ENCODE measurements around the gene TMEM235.

Gene TMEM235

DNA sequence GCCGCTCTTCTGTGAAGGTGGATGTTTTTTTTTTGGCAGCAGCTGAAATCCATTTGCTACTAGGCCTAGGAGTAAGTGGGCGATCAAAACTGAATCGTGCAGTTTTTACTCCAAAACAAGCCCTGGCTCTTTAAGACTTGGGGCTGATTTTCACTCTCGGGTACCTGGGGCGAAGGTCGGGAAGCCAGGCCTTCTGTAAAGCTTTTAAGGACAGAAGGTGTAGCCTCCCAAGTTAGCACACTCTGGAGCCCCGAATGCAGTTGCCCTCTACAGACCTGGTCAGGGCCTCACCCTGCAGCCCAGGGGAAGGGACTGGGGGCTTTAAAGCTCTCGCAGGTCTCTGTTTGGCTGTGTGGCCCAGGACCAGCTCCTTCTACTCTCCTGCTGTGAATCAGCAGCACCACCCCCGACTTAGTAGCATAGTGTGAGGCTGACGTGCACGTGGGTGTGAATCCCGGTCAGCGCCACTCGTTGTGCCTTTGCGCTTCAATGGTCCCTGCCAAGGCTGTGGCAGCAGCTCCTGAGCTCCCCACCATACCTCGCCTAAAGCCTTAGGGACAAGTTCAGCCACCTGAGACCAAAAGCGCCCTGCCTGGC, 49.9 kb downstream of the TMEM235 start:
- H3K79me2 ChIP-seq (ENCODE audit: low read length): no peaks in the 10 kb centered on the region
- H3K4me2 ChIP-seq (ENCODE audit: low read length): no peak overlapping the region
- no peak overlapping the region for H3K4me3 ChIP-seq (ENCODE audit: low read length)
- no peak overlapping the region for H2AFZ ChIP-seq (ENCODE audit: low read depth, low read length)
- H3K36me3 ChIP-seq (replicated peaks; ENCODE audit: low read depth, low read length): no peaks in the 10 kb centered on the region
- no peaks in the 10 kb centered on the region for H3K9me3 ChIP-seq (ENCODE audit: insufficient read depth, low read length)
- H3K27me3 ChIP-seq (ENCODE audit: low read depth, low read length): peaks cover 35% of the 10 kb centered on the region
- H3K9ac ChIP-seq (ENCODE audit: low read length): no peak overlapping the region
- no peak overlapping the region for H3K27ac ChIP-seq (ENCODE audit: low read length)
- TF ChIP-seq EZH2phosphoT487 (IDR thresholded peaks at IDR 0.05; ENCODE audit: low read depth) (no peak), CTCF (IDR thresholded peaks at IDR 0.05; ENCODE audit: low read depth, low read length) (no peak)
- H4K20me1 ChIP-seq (ENCODE audit: insufficient read depth, low read length): no peaks in the 10 kb centered on the region
- peaks cover 24% of the 10 kb centered on the region for H3K4me1 ChIP-seq (ENCODE audit: low read length)

DNA sequence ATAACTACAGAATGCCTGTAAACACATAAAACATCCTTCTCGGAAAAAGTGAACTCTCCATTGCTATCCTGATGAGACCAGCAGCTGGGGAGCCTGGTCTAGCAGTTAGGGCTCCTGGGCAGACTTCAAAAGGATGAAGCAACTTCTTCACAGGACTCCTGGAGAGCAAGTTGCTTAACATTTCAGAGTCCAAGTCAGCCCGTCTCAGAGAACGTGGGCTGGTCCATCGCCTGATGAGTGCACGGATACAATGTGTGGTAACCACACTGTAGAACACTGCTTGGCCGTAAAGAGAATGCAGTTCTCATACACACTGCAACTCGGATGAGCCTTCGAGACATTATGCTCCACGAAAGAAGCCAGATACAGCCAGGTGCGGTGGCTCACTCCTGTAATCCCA, 52.7 kb downstream of the TMEM235 start:
- Histone ChIP-seq H3K4me2 (ENCODE audit: low read length) (no peak overlapping the region), H3K4me3 (ENCODE audit: low read length) (no peak overlapping the region), H3K79me2 (ENCODE audit: low read length) (no peaks in the 10 kb centered on the region), H3K27me3 (ENCODE audit: low read depth, low read length) (peaks cover 21% of the 10 kb centered on the region), H2AFZ (ENCODE audit: low read depth, low read length) (no peak overlapping the region), H3K27ac (ENCODE audit: low read length) (no peak overlapping the region), H3K9ac (ENCODE audit: low read length) (no peak overlapping the region), H3K4me1 (ENCODE audit: low read length) (peaks cover 4% of the 10 kb centered on the region; the same call in 1 of the 2 replicates), H3K36me3 (replicated peaks; ENCODE audit: low read depth, low read length) (no peaks in the 10 kb centered on the region), H4K20me1 (ENCODE audit: insufficient read depth, low read length) (no peaks in the 10 kb centered on the region), H3K9me3 (ENCODE audit: insufficient read depth, low read length) (no peaks in the 10 kb centered on the region)
- TF ChIP-seq EZH2phosphoT487 (IDR thresholded peaks at IDR 0.05; ENCODE audit: low read depth): no peak
- no peak for TF ChIP-seq CTCF (IDR thresholded peaks at IDR 0.05; ENCODE audit: low read depth, low read length)

DNA sequence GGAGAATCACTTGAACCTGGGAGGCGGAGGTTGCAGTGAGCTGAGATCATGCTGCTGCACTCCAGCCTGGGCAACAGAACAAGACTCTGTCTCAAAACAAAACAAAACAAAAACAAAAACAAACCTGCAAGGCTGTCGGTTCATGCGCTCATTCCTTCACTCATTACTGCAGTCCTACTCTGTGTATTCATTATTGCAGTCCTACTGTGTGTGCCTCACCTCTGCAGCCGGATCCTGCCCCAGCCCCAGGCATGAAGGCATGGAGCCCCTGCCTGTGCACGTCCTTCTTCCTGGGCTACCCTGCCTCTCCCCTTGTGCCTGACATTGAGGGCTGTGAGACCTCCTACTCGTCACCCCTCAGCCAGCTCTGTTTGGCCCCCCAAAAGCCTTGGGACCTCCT, 57.6 kb downstream of the TMEM235 start:
- H3K79me2 ChIP-seq (ENCODE audit: low read length): no peaks in the 10 kb centered on the region
- H3K9me3 ChIP-seq (ENCODE audit: insufficient read depth, low read length): no peaks in the 10 kb centered on the region
- H3K27ac ChIP-seq (ENCODE audit: low read length): no peak overlapping the region
- peaks cover 11% of the 10 kb centered on the region for H3K4me1 ChIP-seq (ENCODE audit: low read length)
- H3K4me2 ChIP-seq (ENCODE audit: low read length): peak overlapping the region; percentile 48
- no peak overlapping the region for H2AFZ ChIP-seq (ENCODE audit: low read depth, low read length)
- no peak overlapping the region; the same call in 1 of the 2 replicates for H3K4me3 ChIP-seq (ENCODE audit: low read length)
- H3K27me3 ChIP-seq (ENCODE audit: low read depth, low read length): peaks cover 9% of the 10 kb centered on the region
- H3K9ac ChIP-seq (ENCODE audit: low read length): no peak overlapping the region
- no peaks in the 10 kb centered on the region for H4K20me1 ChIP-seq (ENCODE audit: insufficient read depth, low read length)
- no peaks in the 10 kb centered on the region for H3K36me3 ChIP-seq (replicated peaks; ENCODE audit: low read depth, low read length)
- no peak for TF ChIP-seq CTCF (IDR thresholded peaks at IDR 0.05; ENCODE audit: low read depth, low read length)
- no peak for TF ChIP-seq EZH2phosphoT487 (IDR thresholded peaks at IDR 0.05; ENCODE audit: low read depth)

GRCh38 chr17:78289802-78290363, 58.5 kb downstream of the TMEM235 start:
- no peak for TF ChIP-seq EZH2phosphoT487 (IDR thresholded peaks at IDR 0.05; ENCODE audit: low read depth)
- TF ChIP-seq CTCF (IDR thresholded peaks at IDR 0.05; ENCODE audit: low read depth, low read length): peak; percentile 82
- Histone ChIP-seq H3K4me2 (ENCODE audit: low read length) (peak overlapping the region; percentile 48), H3K9me3 (ENCODE audit: insufficient read depth, low read length) (no peaks in the 10 kb centered on the region), H2AFZ (ENCODE audit: low read depth, low read length) (no peak overlapping the region), H3K4me1 (ENCODE audit: low read length) (peaks cover 11% of the 10 kb centered on the region), H3K79me2 (ENCODE audit: low read length) (no peaks in the 10 kb centered on the region), H3K4me3 (ENCODE audit: low read length) (peak overlapping the region; percentile 56), H3K27ac (ENCODE audit: low read length) (no peak overlapping the region), H4K20me1 (ENCODE audit: insufficient read depth, low read length) (no peaks in the 10 kb centered on the region), H3K36me3 (replicated peaks; ENCODE audit: low read depth, low read length) (no peaks in the 10 kb centered on the region), H3K27me3 (ENCODE audit: low read depth, low read length) (peaks cover 6% of the 10 kb centered on the region), H3K9ac (ENCODE audit: low read length) (no peak overlapping the region)
